Ascending aorta (tissue), 2 donors: ENCODE measurements around the gene TAT. TPM values are rescaled to one million over a fixed set of nuclear protein-coding genes. Genes with fewer than 3 reads are reported as not detected.
"Not testable (repeated sequence)": the region's sequence is repeated elsewhere in the genome, so short reads cannot be mapped to it uniquely, and the experiment has no call there.

Source experiments
- DNase-seq, 2 donors: peaks; one replicate each; pipeline ENCODE4 v3.0.0-alpha.2; 2019; ENCODE audit warnings: low spot score in 2 of 2
- H3K27ac ChIP-seq, 2 donors: fragments of 200-600 bp; sonication (generic); one replicate each; pipeline ENCODE4 v1.5.1; 2016 to 2017; ENCODE audit warnings: mild to moderate bottlenecking in 1 of 2
- H3K27me3 ChIP-seq: fragments of 200-600 bp; sonication (generic); one replicate; pipeline ENCODE4 v1.5.1; 2017
- H3K36me3 ChIP-seq, 2 donors: fragments of 200-600 bp; sonication (generic); one replicate each; pipeline ENCODE4 v1.5.1; 2016
- H3K4me1 ChIP-seq, 2 donors: fragments of 200-600 bp; sonication (generic); one replicate each; pipeline ENCODE4 v1.5.1; 2016 to 2017; ENCODE audit warnings: mild to moderate bottlenecking in 1 of 2
- H3K4me3 ChIP-seq, 2 donors: fragments of 200-600 bp; sonication (generic); one replicate each; pipeline ENCODE4 v1.5.1; 2016 to 2017; ENCODE audit warnings: mild to moderate bottlenecking in 1 of 2
- H3K9me3 ChIP-seq, 2 donors: fragments of 200-600 bp; sonication (generic); one replicate each; pipeline ENCODE4 v1.5.1; 2016
- CTCF ChIP-seq, 3 experiments: fragments of 200-600 bp in 2 of 3; fragments of 450-650 bp in 1 of 3; sonication (generic) in 2 of 3; IDR thresholded peaks; one replicate each; pipeline ENCODE4 v1.5.1; 2016 to 2019; ENCODE audit warnings: antibody characterized with exemption in 3 of 3, mild to moderate bottlenecking in 1 of 3, moderate library complexity in 1 of 3
- intact Hi-C: fragments of 100-400 bp; cut with DNase I; formaldehyde crosslinking; loops from one replicate; pipeline ENCODE4 v1.15.1; 2023
- total RNA-seq: library from RNA; depleted of rRNA; stranded (reverse); fragments of >200 nt; gene quantifications from one replicate; pipeline ENCODE4 v1.1.0, GENCODE V29; 2016

The TAT gene
- total RNA-seq, 1 donor from 2014 or later = 6.7 TPM

GRCh38 chr16:71618429-71618828 lies 41.5 kb upstream of the TAT start:
- no peak for DNase-seq
- no peaks in the 10 kb centered on the region for H3K9me3 ChIP-seq
- intact Hi-C loops = no loop called here
- TF ChIP-seq CTCF (IDR thresholded peaks at IDR 0.05) = no peak
- no peaks in the 10 kb centered on the region for H3K27me3 ChIP-seq
- no peak overlapping the region for H3K27ac ChIP-seq
- no peaks in the 10 kb centered on the region for H3K4me1 ChIP-seq
- H3K36me3 ChIP-seq = no peaks in the 10 kb centered on the region
- no peak overlapping the region for H3K4me3 ChIP-seq

- H3K36me3 ChIP-seq, H3K27me3 ChIP-seq, H3K27ac ChIP-seq, H3K4me3 ChIP-seq, H3K4me1 ChIP-seq, H3K9me3 ChIP-seq, DNase-seq: not testable (repeated sequence)
- intact Hi-C loops = loop anchor here (5.0 kb wide), 1 partner anchor 203 kb away; no protein-coding TSS in a partner anchor
These were observed 38.1 kb upstream of the TAT start for GRCh38 chr16:71614956-71615355.

- peak; percentile 24 to 64 (median 61) for TF ChIP-seq CTCF (IDR thresholded peaks at IDR 0.05)
- intact Hi-C loops = loop anchor here (5.0 kb wide), 1 partner anchor 199 kb away; no protein-coding TSS in a partner anchor
- no peaks in the 10 kb centered on the region for H3K9me3 ChIP-seq
- no peak overlapping the region for H3K27ac ChIP-seq
- H3K36me3 ChIP-seq = no peaks in the 10 kb centered on the region
- H3K27me3 ChIP-seq = no peaks in the 10 kb centered on the region
- no peak for DNase-seq
- no peak overlapping the region for H3K4me3 ChIP-seq
- H3K4me1 ChIP-seq = no peaks in the 10 kb centered on the region
These were observed 34.3 kb upstream of the TAT start for GRCh38 chr16:71610936-71611871.

GRCh38 chr16:71610447-71610846 lies 33.6 kb upstream of the TAT start:
- Histone ChIP-seq H3K4me1 (no peaks in the 10 kb centered on the region), H3K36me3 (no peaks in the 10 kb centered on the region), H3K27ac (no peak overlapping the region), H3K9me3 (no peaks in the 10 kb centered on the region), H3K4me3 (no peak overlapping the region), H3K27me3 (no peaks in the 10 kb centered on the region)
- intact Hi-C loops = loop anchor here (5.0 kb wide), 1 partner anchor 198 kb away; no protein-coding TSS in a partner anchor
- DNase-seq = no peak
- no peak for TF ChIP-seq CTCF (IDR thresholded peaks at IDR 0.05)

GRCh38 chr16:71609066-71609465 lies 32.2 kb upstream of the TAT start:
- Histone ChIP-seq H3K27ac (no peak overlapping the region), H3K36me3 (no peaks in the 10 kb centered on the region), H3K4me3 (no peak overlapping the region), H3K4me1 (no peaks in the 10 kb centered on the region), H3K27me3 (no peaks in the 10 kb centered on the region), H3K9me3 (no peaks in the 10 kb centered on the region)
- intact Hi-C loops = no loop called here
- DNase-seq = no peak
- no peak for TF ChIP-seq CTCF (IDR thresholded peaks at IDR 0.05)

GRCh38 chr16:71600822-71601221 lies 23.9 kb upstream of the TAT start:
- Histone ChIP-seq H3K4me1 (no peaks in the 10 kb centered on the region), H3K36me3 (no peaks in the 10 kb centered on the region), H3K27me3 (no peaks in the 10 kb centered on the region), H3K4me3 (no peak overlapping the region), H3K27ac (no peak overlapping the region), H3K9me3 (no peaks in the 10 kb centered on the region)
- no peak for TF ChIP-seq CTCF (IDR thresholded peaks at IDR 0.05)
- no peak for DNase-seq
- intact Hi-C loops = no loop called here

- intact Hi-C loops, H3K4me3 ChIP-seq, H3K4me1 ChIP-seq, H3K9me3 ChIP-seq, DNase-seq, H3K27me3 ChIP-seq, H3K27ac ChIP-seq, H3K36me3 ChIP-seq: not testable (repeated sequence)
These were observed 21.5 kb upstream of the TAT start for GRCh38 chr16:71598426-71598825.

- H3K4me3 ChIP-seq, H3K9me3 ChIP-seq, intact Hi-C loops, H3K27me3 ChIP-seq, H3K27ac ChIP-seq, DNase-seq, H3K36me3 ChIP-seq, H3K4me1 ChIP-seq: not testable (repeated sequence)
These were observed 18.5 kb upstream of the TAT start for GRCh38 chr16:71595340-71595826.
